ENCODE data around the gene CYB5B.

DNA sequence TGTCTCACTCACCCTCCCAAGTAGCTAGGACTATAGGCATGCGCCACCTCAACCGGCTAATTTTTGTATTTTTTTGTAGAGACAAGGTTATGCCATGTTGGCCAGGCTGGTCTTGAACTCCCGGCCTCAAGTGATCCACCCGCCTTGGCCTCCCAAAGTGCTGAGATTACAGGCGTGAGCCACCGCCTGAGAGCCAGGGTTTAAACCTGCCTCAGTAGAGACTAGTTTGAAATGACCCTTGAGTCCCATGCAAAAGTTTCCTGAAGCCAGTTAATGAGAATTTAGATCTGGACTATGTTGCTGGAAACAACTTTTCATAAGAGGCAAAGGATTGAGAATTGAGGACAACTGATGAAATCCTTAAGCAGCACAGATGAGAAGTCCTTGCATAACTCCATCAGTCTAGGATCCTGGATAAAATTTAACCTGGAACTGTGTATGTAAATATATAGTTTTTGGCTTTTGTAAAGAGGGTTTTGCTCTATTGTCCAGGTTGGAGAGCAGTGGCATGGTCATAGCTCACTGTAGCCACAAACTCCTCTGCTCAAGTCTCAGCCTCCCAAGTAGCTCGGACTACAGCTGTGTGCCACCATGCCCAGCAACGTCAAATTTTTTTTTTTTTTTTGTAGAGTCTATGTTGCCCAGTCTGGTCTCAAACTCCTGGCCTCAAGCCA is 43.2 kb downstream of the CYB5B start:
- TF ChIP-seq POLR2A (IDR thresholded peaks at IDR 0.05; ENCODE audit: low read length) (no peak), GATA1 (IDR thresholded peaks at IDR 0.05; ENCODE audit: low read depth, low read length) (no peak)
